GM12801 (cell line): ENCODE results near the gene ICAM2.

Experiments used
- CTCF ChIP-seq: IDR thresholded peaks from one replicate; pipeline ENCODE4 v1.5.1; 2011; ENCODE audit warnings: control low read depth; ENCODE audit not compliant: insufficient read length; ENCODE audit errors: extremely low read depth

ICAM2 gene

GRCh38 chr17:63978272-63979200 is 41.9 kb downstream of the ICAM2 start:
- TF ChIP-seq CTCF: no peak

- TF ChIP-seq CTCF: no peak
Measured at GRCh38 chr17:63976702-63977101, 43.7 kb downstream of the ICAM2 start.

- TF ChIP-seq CTCF: no peak
Measured at GRCh38 chr17:63975541-63976092, 44.8 kb downstream of the ICAM2 start.

- TF ChIP-seq CTCF: no peak
Measured at GRCh38 chr17:63974594-63975192, 45.7 kb downstream of the ICAM2 start.

GRCh38 chr17:63973930-63974593 is 46.4 kb downstream of the ICAM2 start:
- no peak for TF ChIP-seq CTCF

GRCh38 chr17:63973247-63973646 is 47.2 kb downstream of the ICAM2 start:
- no peak for TF ChIP-seq CTCF

GRCh38 chr17:63972796-63973195 is 47.6 kb downstream of the ICAM2 start, which contains the start of gene SCN4A:
Gene SCN4A, minus strand, starts transcription at chr17:63972918. Its CDS starts 77 bp downstream, at chr17:63972841.
- no peak for TF ChIP-seq CTCF
